ENCODE data around the gene PRKCA.

- TF ChIP-seq, protein P1, sequence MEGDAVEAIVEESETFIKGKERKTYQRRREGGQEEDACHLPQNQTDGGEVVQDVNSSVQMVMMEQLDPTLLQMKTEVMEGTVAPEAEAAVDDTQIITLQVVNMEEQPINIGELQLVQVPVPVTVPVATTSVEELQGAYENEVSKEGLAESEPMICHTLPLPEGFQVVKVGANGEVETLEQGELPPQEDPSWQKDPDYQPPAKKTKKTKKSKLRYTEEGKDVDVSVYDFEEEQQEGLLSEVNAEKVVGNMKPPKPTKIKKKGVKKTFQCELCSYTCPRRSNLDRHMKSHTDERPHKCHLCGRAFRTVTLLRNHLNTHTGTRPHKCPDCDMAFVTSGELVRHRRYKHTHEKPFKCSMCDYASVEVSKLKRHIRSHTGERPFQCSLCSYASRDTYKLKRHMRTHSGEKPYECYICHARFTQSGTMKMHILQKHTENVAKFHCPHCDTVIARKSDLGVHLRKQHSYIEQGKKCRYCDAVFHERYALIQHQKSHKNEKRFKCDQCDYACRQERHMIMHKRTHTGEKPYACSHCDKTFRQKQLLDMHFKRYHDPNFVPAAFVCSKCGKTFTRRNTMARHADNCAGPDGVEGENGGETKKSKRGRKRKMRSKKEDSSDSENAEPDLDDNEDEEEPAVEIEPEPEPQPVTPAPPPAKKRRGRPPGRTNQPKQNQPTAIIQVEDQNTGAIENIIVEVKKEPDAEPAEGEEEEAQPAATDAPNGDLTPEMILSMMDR (IDR thresholded peaks at IDR 0.05) = no peak
- no peak for TF ChIP-seq POLR2A (IDR thresholded peaks at IDR 0.05)
These were observed 409.0 kb downstream of the PRKCA start for GRCh38 chr17:66711401-66711800.

Data from ovary (tissue), 3 donors.